Breast epithelium (tissue), 3 donors: Measurements from ENCODE around the gene NEDD4L.

Experiments used
- POLR2A ChIP-seq: fragments of 450-650 bp; IDR thresholded peaks from one replicate; pipeline ENCODE4 v1.6.1; 2016; ENCODE audit warnings: antibody characterized with exemption, mild to moderate bottlenecking, moderate library complexity
- TF ChIP-seq, protein P1 (sequence below), 3 donors: fragments of 450-650 bp; IDR thresholded peaks; one replicate each; pipeline ENCODE4 v1.5.1; 2016 to 2017; ENCODE audit warnings: antibody characterized with exemption in 3 of 3, mild to moderate bottlenecking in 3 of 3, moderate library complexity in 3 of 3

- TF ChIP-seq POLR2A = no peak
- TF ChIP-seq, protein P1, sequence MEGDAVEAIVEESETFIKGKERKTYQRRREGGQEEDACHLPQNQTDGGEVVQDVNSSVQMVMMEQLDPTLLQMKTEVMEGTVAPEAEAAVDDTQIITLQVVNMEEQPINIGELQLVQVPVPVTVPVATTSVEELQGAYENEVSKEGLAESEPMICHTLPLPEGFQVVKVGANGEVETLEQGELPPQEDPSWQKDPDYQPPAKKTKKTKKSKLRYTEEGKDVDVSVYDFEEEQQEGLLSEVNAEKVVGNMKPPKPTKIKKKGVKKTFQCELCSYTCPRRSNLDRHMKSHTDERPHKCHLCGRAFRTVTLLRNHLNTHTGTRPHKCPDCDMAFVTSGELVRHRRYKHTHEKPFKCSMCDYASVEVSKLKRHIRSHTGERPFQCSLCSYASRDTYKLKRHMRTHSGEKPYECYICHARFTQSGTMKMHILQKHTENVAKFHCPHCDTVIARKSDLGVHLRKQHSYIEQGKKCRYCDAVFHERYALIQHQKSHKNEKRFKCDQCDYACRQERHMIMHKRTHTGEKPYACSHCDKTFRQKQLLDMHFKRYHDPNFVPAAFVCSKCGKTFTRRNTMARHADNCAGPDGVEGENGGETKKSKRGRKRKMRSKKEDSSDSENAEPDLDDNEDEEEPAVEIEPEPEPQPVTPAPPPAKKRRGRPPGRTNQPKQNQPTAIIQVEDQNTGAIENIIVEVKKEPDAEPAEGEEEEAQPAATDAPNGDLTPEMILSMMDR (IDR thresholded peaks at IDR 0.05) = no peak
Observed at GRCh38 chr18:58239879-58240278, 195.9 kb downstream of the NEDD4L start.
